Measurements from ENCODE around the gene CEP290. TPM values are rescaled to one million over a fixed set of nuclear protein-coding genes. Genes with fewer than 3 reads are reported as not detected.

Gene CEP290
- total and polyA plus RNA-seq, 2 of the 13 experiments (the other 11 are each of a cell fraction or from before 2014, with no cell fraction given), result 2.4 to 10.8 TPM

GRCh38 chr12:88179436-88180014, 37.6 kb upstream of the CEP290 start (continued):
- TF ChIP-seq, protein P1, sequence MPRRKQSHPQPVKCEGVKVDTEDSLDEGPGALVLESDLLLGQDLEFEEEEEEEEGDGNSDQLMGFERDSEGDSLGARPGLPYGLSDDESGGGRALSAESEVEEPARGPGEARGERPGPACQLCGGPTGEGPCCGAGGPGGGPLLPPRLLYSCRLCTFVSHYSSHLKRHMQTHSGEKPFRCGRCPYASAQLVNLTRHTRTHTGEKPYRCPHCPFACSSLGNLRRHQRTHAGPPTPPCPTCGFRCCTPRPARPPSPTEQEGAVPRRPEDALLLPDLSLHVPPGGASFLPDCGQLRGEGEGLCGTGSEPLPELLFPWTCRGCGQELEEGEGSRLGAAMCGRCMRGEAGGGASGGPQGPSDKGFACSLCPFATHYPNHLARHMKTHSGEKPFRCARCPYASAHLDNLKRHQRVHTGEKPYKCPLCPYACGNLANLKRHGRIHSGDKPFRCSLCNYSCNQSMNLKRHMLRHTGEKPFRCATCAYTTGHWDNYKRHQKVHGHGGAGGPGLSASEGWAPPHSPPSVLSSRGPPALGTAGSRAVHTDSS (CRISPR knock-in tag; conservative IDR thresholded peaks at IDR 0.05), result no peak
- TF ChIP-seq ATRX (CRISPR knock-in tag; IDR thresholded peaks at IDR 0.05; ENCODE audit: borderline replicate concordance), result no peak
- TF ChIP-seq ZNF607 (CRISPR knock-in tag; IDR thresholded peaks at IDR 0.05; ENCODE audit: borderline replicate concordance), result no peak
- TF ChIP-seq, protein P2, sequence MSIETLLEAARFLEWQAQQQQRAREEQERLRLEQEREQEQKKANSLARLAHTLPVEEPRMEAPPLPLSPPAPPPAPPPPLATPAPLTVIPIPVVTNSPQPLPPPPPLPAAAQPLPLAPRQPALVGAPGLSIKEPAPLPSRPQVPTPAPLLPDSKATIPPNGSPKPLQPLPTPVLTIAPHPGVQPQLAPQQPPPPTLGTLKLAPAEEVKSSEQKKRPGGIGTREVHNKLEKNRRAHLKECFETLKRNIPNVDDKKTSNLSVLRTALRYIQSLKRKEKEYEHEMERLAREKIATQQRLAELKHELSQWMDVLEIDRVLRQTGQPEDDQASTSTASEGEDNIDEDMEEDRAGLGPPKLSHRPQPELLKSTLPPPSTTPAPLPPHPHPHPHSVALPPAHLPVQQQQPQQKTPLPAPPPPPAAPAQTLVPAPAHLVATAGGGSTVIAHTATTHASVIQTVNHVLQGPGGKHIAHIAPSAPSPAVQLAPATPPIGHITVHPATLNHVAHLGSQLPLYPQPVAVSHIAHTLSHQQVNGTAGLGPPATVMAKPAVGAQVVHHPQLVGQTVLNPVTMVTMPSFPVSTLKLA (IDR thresholded peaks at IDR 0.05), result no peak
- no peak for TF ChIP-seq SIX4 (CRISPR knock-in tag; IDR thresholded peaks at IDR 0.05)
- no peak for TF ChIP-seq CC2D1A (CRISPR knock-in tag; IDR thresholded peaks at IDR 0.05)
- TF ChIP-seq MAFK (conservative IDR thresholded peaks at IDR 0.05 in 1 of 2, IDR thresholded peaks at IDR 0.05 in 1 of 2; ENCODE audit: low read length in 2 of 2), result peak; percentile 90 to 91
- no peak for TF ChIP-seq ZNF264 (CRISPR knock-in tag; IDR thresholded peaks at IDR 0.05)
- TF ChIP-seq ZNF512B (CRISPR knock-in tag; IDR thresholded peaks at IDR 0.05; ENCODE audit: borderline replicate concordance), result no peak
- TF ChIP-seq ZNF17 (CRISPR knock-in tag; IDR thresholded peaks at IDR 0.05), result no peak
- TF ChIP-seq, protein P3, sequence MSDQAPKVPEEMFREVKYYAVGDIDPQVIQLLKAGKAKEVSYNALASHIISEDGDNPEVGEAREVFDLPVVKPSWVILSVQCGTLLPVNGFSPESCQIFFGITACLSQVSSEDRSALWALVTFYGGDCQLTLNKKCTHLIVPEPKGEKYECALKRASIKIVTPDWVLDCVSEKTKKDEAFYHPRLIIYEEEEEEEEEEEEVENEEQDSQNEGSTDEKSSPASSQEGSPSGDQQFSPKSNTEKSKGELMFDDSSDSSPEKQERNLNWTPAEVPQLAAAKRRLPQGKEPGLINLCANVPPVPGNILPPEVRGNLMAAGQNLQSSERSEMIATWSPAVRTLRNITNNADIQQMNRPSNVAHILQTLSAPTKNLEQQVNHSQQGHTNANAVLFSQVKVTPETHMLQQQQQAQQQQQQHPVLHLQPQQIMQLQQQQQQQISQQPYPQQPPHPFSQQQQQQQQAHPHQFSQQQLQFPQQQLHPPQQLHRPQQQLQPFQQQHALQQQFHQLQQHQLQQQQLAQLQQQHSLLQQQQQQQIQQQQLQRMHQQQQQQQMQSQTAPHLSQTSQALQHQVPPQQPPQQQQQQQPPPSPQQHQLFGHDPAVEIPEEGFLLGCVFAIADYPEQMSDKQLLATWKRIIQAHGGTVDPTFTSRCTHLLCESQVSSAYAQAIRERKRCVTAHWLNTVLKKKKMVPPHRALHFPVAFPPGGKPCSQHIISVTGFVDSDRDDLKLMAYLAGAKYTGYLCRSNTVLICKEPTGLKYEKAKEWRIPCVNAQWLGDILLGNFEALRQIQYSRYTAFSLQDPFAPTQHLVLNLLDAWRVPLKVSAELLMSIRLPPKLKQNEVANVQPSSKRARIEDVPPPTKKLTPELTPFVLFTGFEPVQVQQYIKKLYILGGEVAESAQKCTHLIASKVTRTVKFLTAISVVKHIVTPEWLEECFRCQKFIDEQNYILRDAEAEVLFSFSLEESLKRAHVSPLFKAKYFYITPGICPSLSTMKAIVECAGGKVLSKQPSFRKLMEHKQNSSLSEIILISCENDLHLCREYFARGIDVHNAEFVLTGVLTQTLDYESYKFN (CRISPR knock-in tag; conservative IDR thresholded peaks at IDR 0.05), result peak; percentile 62
- TF ChIP-seq ZNF207 (IDR thresholded peaks at IDR 0.05; ENCODE audit: borderline replicate concordance), result no peak
- TF ChIP-seq TRIM24 (CRISPR knock-in tag; IDR thresholded peaks at IDR 0.05), result no peak
- TF ChIP-seq, protein P4, sequence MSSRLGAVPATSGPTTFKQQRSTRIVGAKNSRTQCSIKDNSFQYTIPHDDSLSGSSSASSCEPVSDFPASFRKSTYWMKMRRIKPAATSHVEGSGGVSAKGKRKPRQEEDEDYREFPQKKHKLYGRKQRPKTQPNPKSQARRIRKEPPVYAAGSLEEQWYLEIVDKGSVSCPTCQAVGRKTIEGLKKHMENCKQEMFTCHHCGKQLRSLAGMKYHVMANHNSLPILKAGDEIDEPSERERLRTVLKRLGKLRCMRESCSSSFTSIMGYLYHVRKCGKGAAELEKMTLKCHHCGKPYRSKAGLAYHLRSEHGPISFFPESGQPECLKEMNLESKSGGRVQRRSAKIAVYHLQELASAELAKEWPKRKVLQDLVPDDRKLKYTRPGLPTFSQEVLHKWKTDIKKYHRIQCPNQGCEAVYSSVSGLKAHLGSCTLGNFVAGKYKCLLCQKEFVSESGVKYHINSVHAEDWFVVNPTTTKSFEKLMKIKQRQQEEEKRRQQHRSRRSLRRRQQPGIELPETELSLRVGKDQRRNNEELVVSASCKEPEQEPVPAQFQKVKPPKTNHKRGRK (CRISPR knock-in tag; IDR thresholded peaks at IDR 0.05), result no peak
- no peak for TF ChIP-seq SP4 (CRISPR knock-in tag; IDR thresholded peaks at IDR 0.05)
- no peak for TF ChIP-seq XBP1 (CRISPR knock-in tag; IDR thresholded peaks at IDR 0.05)
